Measurements from ENCODE around the gene RBKS.

GRCh38 chr2:27888790-27889189 is 1.4 kb downstream of the RBKS start:
- TF ChIP-seq CTCF (IDR thresholded peaks at IDR 0.05) (no peak), POLR2A (IDR thresholded peaks at IDR 0.05; ENCODE audit: low read depth) (no peak), EP300 (IDR thresholded peaks at IDR 0.05) (no peak), POLR2AphosphoS5 (IDR thresholded peaks at IDR 0.05) (peak in 1 of 2 donors; percentile 52)

All from esophagus muscularis mucosa (tissue), 4 donors.